Effector memory CD8-positive, alpha-beta T cell (primary cell): Measurements from ENCODE around the gene PRPSAP2.
"Not testable (repeated sequence)": the region's sequence is repeated elsewhere in the genome, so short reads cannot be mapped to it uniquely, and the experiment has no call there.

Experiments
- ATAC-seq: fragments of 150-1000 bp; cut with Tn5 transposase; replicated peaks from 2 replicates; pipeline ENCODE4 v1.10.0; 2021; ENCODE audit warnings: mild to moderate bottlenecking, moderate library complexity
- DNase-seq, 3 experiments: peaks; one replicate each; pipeline ENCODE4 v3.0.0; 2021
- H3K27ac Mint-ChIP-seq, 2 donors: one replicate each; pipeline ENCODE4 v1.8.0; 2022; ENCODE audit warnings: mild to moderate bottlenecking in 2 of 2, mixed read lengths in 2 of 2, moderate library complexity in 2 of 2
- H3K27me3 Mint-ChIP-seq, 2 donors: one replicate each; pipeline ENCODE4 v1.8.0; 2022; ENCODE audit warnings: mixed read lengths in 2 of 2
- H3K36me3 Mint-ChIP-seq: one replicate; pipeline ENCODE4 v1.8.0; 2022; ENCODE audit warnings: mild to moderate bottlenecking, moderate library complexity, mixed read lengths; ENCODE audit not compliant: insufficient read depth
- H3K4me1 Mint-ChIP-seq, 2 donors: one replicate each; pipeline ENCODE4 v1.8.0; 2022; ENCODE audit warnings: low read depth in 2 of 2, mixed read lengths in 2 of 2
- H3K4me3 Mint-ChIP-seq, 2 donors: one replicate each; pipeline ENCODE4 v1.8.0; 2022; ENCODE audit warnings: mild to moderate bottlenecking in 2 of 2, mixed read lengths in 2 of 2, moderate library complexity in 2 of 2
- H3K9me3 Mint-ChIP-seq, 2 donors: one replicate each; pipeline ENCODE4 v1.8.0; 2022; ENCODE audit warnings: mixed read lengths in 2 of 2

Gene PRPSAP2

DNA sequence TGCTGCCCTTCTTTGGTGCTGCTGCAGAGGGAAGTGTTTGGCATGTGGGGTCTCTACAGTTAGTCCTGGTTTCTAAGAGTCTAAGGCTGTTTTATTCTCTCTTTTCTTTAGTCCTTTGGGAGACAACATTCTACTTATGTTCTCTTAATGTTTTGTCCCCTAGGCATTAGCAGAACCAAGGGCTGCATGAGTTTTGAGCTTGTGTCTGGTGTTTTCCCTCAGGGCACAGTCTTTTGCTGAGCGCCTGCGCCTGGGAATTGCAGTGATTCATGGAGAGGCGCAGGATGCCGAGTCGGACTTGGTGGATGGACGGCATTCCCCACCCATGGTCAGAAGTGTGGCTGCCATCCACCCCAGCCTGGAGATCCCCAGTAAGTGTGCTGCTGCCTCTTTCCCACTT is 53.0 kb downstream of the PRPSAP2 start:
- Mint-ChIP-seq H3K9me3 (no peaks in the 10 kb centered on the region), H3K36me3 (peaks cover 66% of the 10 kb centered on the region), H3K27ac (no peak overlapping the region)

GRCh38 chr17:18916816-18917500 is 59.0 kb downstream of the PRPSAP2 start:
- Mint-ChIP-seq H3K27me3 (no peaks in the 10 kb centered on the region), H3K36me3 (peaks cover 51% of the 10 kb centered on the region), H3K9me3 (no peaks in the 10 kb centered on the region), H3K27ac (peak overlapping the region; percentile 44 to 57), H3K4me1 (peaks cover 22 to 29% of the 10 kb centered on the region in 2 donors), H3K4me3 (no peak overlapping the region)
- ATAC-seq = no peak
- DNase-seq = no peak

More for the DNA sequence above, 53.0 kb downstream of the PRPSAP2 start:
- DNase-seq = no peak
- no peaks in the 10 kb centered on the region for H3K27me3 Mint-ChIP-seq
- no peak overlapping the region for H3K4me3 Mint-ChIP-seq
- peaks cover 0 to 1% of the 10 kb centered on the region in 2 donors for H3K4me1 Mint-ChIP-seq
- ATAC-seq = no peak

GRCh38 chr17:18917506-18918032 is 59.6 kb downstream of the PRPSAP2 start:
- peaks cover 26 to 32% of the 10 kb centered on the region in 2 donors for H3K4me1 Mint-ChIP-seq
- no peak for DNase-seq
- no peaks in the 10 kb centered on the region for H3K27me3 Mint-ChIP-seq
- peaks cover 49% of the 10 kb centered on the region for H3K36me3 Mint-ChIP-seq
- H3K27ac Mint-ChIP-seq = peak overlapping the region in 1 of 2 donors; percentile 57
- H3K9me3 Mint-ChIP-seq = no peaks in the 10 kb centered on the region
- no peak for ATAC-seq
- no peak overlapping the region for H3K4me3 Mint-ChIP-seq

DNA sequence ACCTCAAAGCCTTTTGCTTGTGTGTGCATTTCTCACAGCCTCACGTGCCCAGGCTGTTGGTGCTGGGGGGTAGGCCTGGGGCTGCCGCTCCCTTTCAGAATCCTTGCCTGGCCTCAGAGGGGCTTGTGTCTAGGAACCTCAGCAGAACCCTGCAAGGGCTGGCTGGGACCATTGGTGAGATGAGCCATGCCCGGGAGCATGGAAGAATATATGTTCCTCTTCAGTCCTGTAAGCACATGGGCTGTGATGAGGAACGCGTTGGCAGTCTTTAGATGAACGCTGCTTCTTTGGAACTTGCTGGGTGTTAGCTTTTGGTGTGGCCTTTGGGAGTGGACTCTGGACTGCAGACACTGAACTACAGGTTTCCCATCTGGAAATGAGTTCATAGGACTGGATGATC is 62.0 kb downstream of the PRPSAP2 start:
- ATAC-seq (no peak), DNase-seq (no peak)
- Mint-ChIP-seq H3K9me3 (no peaks in the 10 kb centered on the region), H3K27me3 (no peaks in the 10 kb centered on the region), H3K4me1 (peaks cover 26 to 32% of the 10 kb centered on the region in 2 donors), H3K4me3 (no peak overlapping the region), H3K27ac (peak overlapping the region in 1 of 2 donors; percentile 35), H3K36me3 (peaks cover 33% of the 10 kb centered on the region)

DNA sequence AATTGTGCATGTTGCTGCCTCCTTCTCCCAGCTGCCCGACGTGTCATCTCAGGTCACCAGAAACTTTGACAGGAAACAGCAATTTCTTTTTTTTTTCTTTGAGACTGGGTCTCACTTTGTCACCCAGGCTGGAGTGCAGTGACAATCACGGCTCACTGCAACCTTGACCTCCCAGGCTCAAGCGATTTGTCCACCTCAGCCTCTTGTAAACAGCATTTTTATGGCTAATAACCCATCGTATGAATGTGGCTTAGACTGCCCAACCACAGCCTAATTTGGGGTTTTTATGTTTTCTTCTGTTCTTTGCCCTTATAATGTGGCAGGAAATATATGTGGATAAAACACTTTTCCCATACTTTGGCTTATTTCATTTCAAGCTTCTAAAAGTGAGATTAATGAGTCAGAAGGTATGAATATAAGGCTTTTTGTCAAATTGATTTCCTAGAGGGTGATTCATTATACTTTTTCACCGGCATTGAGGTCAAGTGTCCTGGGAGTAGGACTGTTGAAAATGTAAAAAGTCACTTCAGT is 63.0 kb downstream of the PRPSAP2 start:
- no peaks in the 10 kb centered on the region for H3K27me3 Mint-ChIP-seq
- H3K4me1 Mint-ChIP-seq = peaks cover 28 to 32% of the 10 kb centered on the region in 2 donors
- ATAC-seq = peak; percentile 56
- DNase-seq = no peak
- H3K27ac Mint-ChIP-seq = peak overlapping the region in 1 of 2 donors; percentile 48
- peaks cover 31% of the 10 kb centered on the region for H3K36me3 Mint-ChIP-seq
- peak overlapping the region in 1 of 2 donors; percentile 18 for H3K4me3 Mint-ChIP-seq
- no peaks in the 10 kb centered on the region for H3K9me3 Mint-ChIP-seq

GRCh38 chr17:18921485-18921884 is 63.6 kb downstream of the PRPSAP2 start:
- H3K4me1 Mint-ChIP-seq = peaks cover 28 to 32% of the 10 kb centered on the region in 2 donors

GRCh38 chr17:18921912-18922451 is 64.1 kb downstream of the PRPSAP2 start:
- Mint-ChIP-seq H3K27me3 (no peaks in the 10 kb centered on the region), H3K4me1 (peaks cover 28 to 30% of the 10 kb centered on the region in 2 donors), H3K27ac (peak overlapping the region in 1 of 2 donors; percentile 48), H3K36me3 (peaks cover 23% of the 10 kb centered on the region), H3K9me3 (no peaks in the 10 kb centered on the region), H3K4me3 (peak overlapping the region in 1 of 2 donors; percentile 3)
- DNase-seq (no peak), ATAC-seq (no peak)

More at GRCh38 chr17:18921485-18921884, 63.6 kb downstream of the PRPSAP2 start:
- no peaks in the 10 kb centered on the region for H3K9me3 Mint-ChIP-seq
- H3K4me3 Mint-ChIP-seq = peak overlapping the region in 1 of 2 donors; percentile 3
- H3K27ac Mint-ChIP-seq = peak overlapping the region in 1 of 2 donors; percentile 48
- ATAC-seq = no peak
- DNase-seq = no peak
- peaks cover 26% of the 10 kb centered on the region for H3K36me3 Mint-ChIP-seq
- no peaks in the 10 kb centered on the region for H3K27me3 Mint-ChIP-seq

GRCh38 chr17:18922596-18922995 is 64.7 kb downstream of the PRPSAP2 start:
- not testable (repeated sequence) for H3K27me3 Mint-ChIP-seq, DNase-seq, H3K4me3 Mint-ChIP-seq, H3K27ac Mint-ChIP-seq, ATAC-seq, H3K9me3 Mint-ChIP-seq
- H3K36me3 Mint-ChIP-seq = peaks cover 20% of the 10 kb centered on the region
- peaks cover 28 to 29% of the 10 kb centered on the region in 2 donors for H3K4me1 Mint-ChIP-seq

DNA sequence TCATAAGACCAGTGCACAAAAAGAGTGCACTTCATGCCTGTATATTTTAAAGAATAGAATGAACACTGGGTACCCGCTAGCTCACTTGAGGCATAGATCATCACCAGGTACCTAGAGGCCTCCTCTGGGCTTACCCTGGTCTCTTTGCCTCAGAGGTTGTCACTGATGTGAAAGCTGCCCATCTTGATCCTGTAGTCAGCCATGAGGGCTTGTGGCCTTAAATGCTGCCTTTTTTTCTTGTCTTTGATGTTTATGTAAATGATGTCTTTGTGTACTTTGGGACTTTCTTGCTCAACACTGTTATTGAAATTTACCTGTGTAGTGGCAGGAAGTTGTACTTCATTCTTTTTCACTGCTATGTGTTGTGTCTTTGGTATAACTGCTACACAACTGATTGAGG is 67.3 kb downstream of the PRPSAP2 start:
- H3K4me1 Mint-ChIP-seq = peaks cover 15 to 17% of the 10 kb centered on the region in 2 donors
- H3K9me3 Mint-ChIP-seq = no peaks in the 10 kb centered on the region
- no peak overlapping the region for H3K4me3 Mint-ChIP-seq
- no peaks in the 10 kb centered on the region for H3K27me3 Mint-ChIP-seq
- DNase-seq (no peak), ATAC-seq (no peak)
- H3K27ac Mint-ChIP-seq = no peak overlapping the region
- H3K36me3 Mint-ChIP-seq = peaks cover 31% of the 10 kb centered on the region

DNA sequence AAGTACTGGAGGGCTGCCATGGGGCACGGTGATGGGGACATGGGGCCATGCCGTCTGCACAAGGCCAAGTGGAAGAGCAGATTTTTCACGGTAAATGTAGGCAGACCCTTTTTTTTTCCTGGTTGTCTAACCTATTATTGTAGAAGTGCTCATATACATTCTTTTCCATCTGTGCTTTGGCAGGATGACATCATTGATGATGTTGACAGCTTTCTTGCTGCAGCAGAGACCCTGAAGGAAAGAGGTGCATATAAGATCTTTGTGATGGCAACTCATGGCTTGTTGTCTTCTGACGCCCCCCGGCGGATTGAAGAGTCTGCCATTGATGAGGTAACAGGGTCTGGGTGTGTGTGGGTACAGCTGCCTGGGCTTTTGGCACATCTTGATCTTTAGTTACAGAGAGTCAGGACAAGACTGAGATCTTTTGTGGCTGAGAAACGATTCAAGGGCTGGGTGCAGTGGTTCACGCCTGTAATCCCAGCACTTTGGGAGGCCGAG is 70.7 kb downstream of the PRPSAP2 start:
- H3K4me1 Mint-ChIP-seq = peaks cover 0 to 13% of the 10 kb centered on the region in 2 donors
- DNase-seq = no peak

GRCh38 chr17:18932360-18933055 is 74.6 kb downstream of the PRPSAP2 start:
- DNase-seq (no peak), ATAC-seq (peak; percentile 72)
- Mint-ChIP-seq H3K27ac (peak overlapping the region in 1 of 2 donors; percentile 20), H3K9me3 (no peaks in the 10 kb centered on the region), H3K36me3 (peaks cover 32% of the 10 kb centered on the region), H3K27me3 (no peaks in the 10 kb centered on the region), H3K4me3 (no peak overlapping the region), H3K4me1 (peaks cover 0 to 13% of the 10 kb centered on the region in 2 donors)

More for the DNA sequence above, 70.7 kb downstream of the PRPSAP2 start:
- peak overlapping the region in 1 of 2 donors; percentile 46 for H3K27ac Mint-ChIP-seq
- H3K4me3 Mint-ChIP-seq = no peak overlapping the region
- no peak for ATAC-seq
- no peaks in the 10 kb centered on the region for H3K27me3 Mint-ChIP-seq
- peaks cover 42% of the 10 kb centered on the region for H3K36me3 Mint-ChIP-seq
- no peaks in the 10 kb centered on the region for H3K9me3 Mint-ChIP-seq

DNA sequence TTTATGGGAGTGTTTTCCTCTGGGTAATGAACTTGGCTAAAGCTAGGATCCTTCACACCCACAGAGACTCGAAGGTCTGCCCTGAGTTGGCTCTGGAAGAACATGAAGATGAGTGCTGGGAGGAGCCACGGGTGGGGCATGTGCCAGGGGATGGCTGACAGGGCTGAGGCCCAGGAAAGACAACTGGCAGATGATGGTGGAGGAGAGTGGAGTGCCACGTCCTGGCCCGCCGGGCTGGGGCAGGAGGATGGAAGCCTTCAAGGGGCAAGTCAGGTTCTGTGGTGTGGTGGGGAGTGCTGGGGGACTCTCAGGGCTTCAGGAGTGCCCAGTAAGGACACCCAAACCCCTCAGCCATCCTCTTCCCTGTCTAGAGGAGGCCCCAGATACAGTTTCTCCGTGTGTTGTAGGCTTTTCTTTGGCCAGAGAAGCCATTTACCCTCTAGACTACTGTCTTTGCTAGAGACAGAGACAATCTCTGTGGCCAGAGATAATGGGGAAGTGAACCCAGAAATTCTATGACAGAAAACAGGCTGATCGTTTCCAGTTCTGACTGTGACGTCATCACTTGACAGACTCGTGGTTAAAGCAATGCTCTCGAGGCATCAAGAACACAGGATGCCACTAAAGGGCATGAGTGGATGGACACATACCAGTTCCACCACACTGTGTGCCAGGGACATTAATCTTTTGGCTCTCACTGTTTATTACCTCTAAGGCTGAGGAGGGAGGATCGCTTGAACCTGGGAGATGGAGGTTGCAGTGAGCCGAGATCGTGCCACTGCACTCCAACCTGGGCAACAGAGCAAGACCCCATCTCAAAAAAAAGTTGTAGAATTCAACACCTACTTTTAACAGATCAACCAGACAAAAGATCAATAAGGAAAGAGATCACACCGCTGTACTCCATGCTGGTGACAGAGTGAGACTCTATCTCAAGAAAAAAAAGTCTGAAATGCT is 75.4 kb downstream of the PRPSAP2 start:
- Mint-ChIP-seq H3K4me3 (no peak overlapping the region), H3K4me1 (peaks cover 0 to 13% of the 10 kb centered on the region in 2 donors), H3K9me3 (no peaks in the 10 kb centered on the region), H3K36me3 (peaks cover 30% of the 10 kb centered on the region), H3K27ac (peak overlapping the region in 1 of 2 donors; percentile 20), H3K27me3 (no peaks in the 10 kb centered on the region)
- ATAC-seq (peak; percentile 49), DNase-seq (no peak)
